Prostate gland (tissue), 2 donors: Measurements from ENCODE around the gene MAN2B2.

Source experiments
- POLR2A ChIP-seq: fragments of 450-650 bp; IDR thresholded peaks from one replicate; pipeline ENCODE4 v1.6.1; 2016; ENCODE audit warnings: antibody characterized with exemption, mild to moderate bottlenecking
- POLR2AphosphoS5 ChIP-seq: sonication (generic); formaldehyde crosslinking; IDR thresholded peaks from one replicate; pipeline ENCODE4 v1.6.1; 2017; ENCODE audit warnings: antibody characterized with exemption
- TF ChIP-seq, protein P1 (sequence below), 4 experiments: fragments of 200-600 bp in 2 of 4; fragments of 450-650 bp in 2 of 4; sonication (generic) in 2 of 4; IDR thresholded peaks; 1 replicate in 3 of 4; 2 replicates in 1 of 4; pipeline ENCODE4 v1.5.1; 2016 to 2019; ENCODE audit warnings: antibody characterized with exemption in 4 of 4, mild to moderate bottlenecking in 2 of 4, moderate library complexity in 2 of 4

DNA sequence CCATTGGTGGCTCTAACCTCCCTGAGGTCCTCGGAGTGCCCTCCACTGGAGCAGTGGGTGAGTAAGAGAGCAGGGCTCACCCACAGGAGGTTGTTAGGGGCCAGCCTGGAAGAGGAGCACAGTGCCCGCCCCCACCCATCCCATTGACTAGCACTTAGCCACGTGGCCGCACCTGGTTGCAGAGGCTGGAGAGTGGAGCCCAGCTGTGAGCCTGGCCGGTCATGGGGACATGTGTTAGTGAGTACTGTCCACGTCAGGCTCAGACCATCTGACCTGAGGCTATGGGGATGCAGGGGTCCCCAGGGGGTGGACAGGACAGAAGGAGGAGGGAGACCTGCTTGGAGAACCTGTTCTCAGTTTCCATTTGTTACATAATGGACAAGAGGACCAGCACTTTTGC, 1.4 kb upstream of the MAN2B2 start:
- TF ChIP-seq, protein P1, sequence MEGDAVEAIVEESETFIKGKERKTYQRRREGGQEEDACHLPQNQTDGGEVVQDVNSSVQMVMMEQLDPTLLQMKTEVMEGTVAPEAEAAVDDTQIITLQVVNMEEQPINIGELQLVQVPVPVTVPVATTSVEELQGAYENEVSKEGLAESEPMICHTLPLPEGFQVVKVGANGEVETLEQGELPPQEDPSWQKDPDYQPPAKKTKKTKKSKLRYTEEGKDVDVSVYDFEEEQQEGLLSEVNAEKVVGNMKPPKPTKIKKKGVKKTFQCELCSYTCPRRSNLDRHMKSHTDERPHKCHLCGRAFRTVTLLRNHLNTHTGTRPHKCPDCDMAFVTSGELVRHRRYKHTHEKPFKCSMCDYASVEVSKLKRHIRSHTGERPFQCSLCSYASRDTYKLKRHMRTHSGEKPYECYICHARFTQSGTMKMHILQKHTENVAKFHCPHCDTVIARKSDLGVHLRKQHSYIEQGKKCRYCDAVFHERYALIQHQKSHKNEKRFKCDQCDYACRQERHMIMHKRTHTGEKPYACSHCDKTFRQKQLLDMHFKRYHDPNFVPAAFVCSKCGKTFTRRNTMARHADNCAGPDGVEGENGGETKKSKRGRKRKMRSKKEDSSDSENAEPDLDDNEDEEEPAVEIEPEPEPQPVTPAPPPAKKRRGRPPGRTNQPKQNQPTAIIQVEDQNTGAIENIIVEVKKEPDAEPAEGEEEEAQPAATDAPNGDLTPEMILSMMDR (IDR thresholded peaks at IDR 0.05) = no peak
- TF ChIP-seq POLR2A = no peak
- TF ChIP-seq POLR2AphosphoS5 = no peak
